Lower lobe of right lung (tissue), 2 donors: ENCODE results near the gene CDH23. TPM values are rescaled to one million over a fixed set of nuclear protein-coding genes. Genes with fewer than 3 reads are reported as not detected.

Experiments
- ATAC-seq, 2 donors: fragments of 200-7000 bp; cut with Tn5 transposase; one replicate each; pipeline ENCODE4 v1.9.1; 2020 to 2022; ENCODE audit warnings: mild to moderate bottlenecking in 2 of 2, moderate library complexity in 2 of 2
- DNase-seq: peaks from one replicate; pipeline ENCODE4 v3.0.0-alpha.2; 2020
- H3K27ac ChIP-seq: fragments of 200-600 bp; one replicate; pipeline ENCODE4 v1.8.0; 2022
- H3K27me3 ChIP-seq: fragments of 200-600 bp; one replicate; pipeline ENCODE4 v1.8.0; 2022; ENCODE audit warnings: low read depth
- H3K36me3 ChIP-seq: fragments of 200-600 bp; one replicate; pipeline ENCODE4 v1.8.0; 2022; ENCODE audit warnings: mild to moderate bottlenecking
- H3K4me1 ChIP-seq: fragments of 200-600 bp; one replicate; pipeline ENCODE4 v1.8.0; 2022
- H3K4me3 ChIP-seq: fragments of 200-600 bp; one replicate; pipeline ENCODE4 v1.8.0; 2022; ENCODE audit warnings: mild to moderate bottlenecking
- H3K9me3 ChIP-seq: fragments of 200-600 bp; one replicate; pipeline ENCODE4 v1.8.0; 2022
- CTCF ChIP-seq: fragments of 200-600 bp; IDR thresholded peaks from one replicate; pipeline ENCODE4 v1.8.0; 2022; ENCODE audit warnings: antibody characterized with exemption, mild to moderate bottlenecking
- intact Hi-C: fragments of 100-400 bp; cut with DNase I; formaldehyde crosslinking; loops from one replicate; pipeline ENCODE4 v1.11.0; 2022
- total RNA-seq: library from RNA; stranded (reverse); fragmentation: NEBNext Ultra II Directional; extraction: Animal tissue kit (Norgen Biotek cat#: 25700); gene quantifications from one replicate; pipeline ENCODE4 v1.2.1, GENCODE V29; 2021
- donor health status: DM: no; HTN: yes; CAD: no; lungs with severe emphysema.

CDH23 gene
- total RNA-seq, 1 donor from 2014 or later = 9.4 TPM

- DNase-seq = peak; percentile 86
- peaks cover 82% of the 10 kb centered on the region for H3K4me1 ChIP-seq
- H3K9me3 ChIP-seq = no peaks in the 10 kb centered on the region
- H3K4me3 ChIP-seq = no peak overlapping the region
- H3K36me3 ChIP-seq = peaks cover 42% of the 10 kb centered on the region
- peak; percentile 17 for TF ChIP-seq CTCF
- peak; percentile 58 to 79 for ATAC-seq
- H3K27me3 ChIP-seq = no peaks in the 10 kb centered on the region
- peak overlapping the region; percentile 80 for H3K27ac ChIP-seq
- intact Hi-C loops = no loop called here
These were observed 352.0 kb downstream of the CDH23 start for GRCh38 chr10:71748671-71749191.

- TF ChIP-seq CTCF = no peak
- Histone ChIP-seq H3K4me1 (peaks cover 88% of the 10 kb centered on the region), H3K27me3 (no peaks in the 10 kb centered on the region), H3K9me3 (no peaks in the 10 kb centered on the region), H3K27ac (peak overlapping the region; percentile 80), H3K36me3 (peaks cover 49% of the 10 kb centered on the region), H3K4me3 (no peak overlapping the region)
- ATAC-seq = no peak
- DNase-seq = no peak
- intact Hi-C loops = no loop called here
These were observed 352.7 kb downstream of the CDH23 start for GRCh38 chr10:71749396-71749795.

- H3K36me3 ChIP-seq = peaks cover 58% of the 10 kb centered on the region
- no peak for ATAC-seq
- peaks cover 93% of the 10 kb centered on the region for H3K4me1 ChIP-seq
- intact Hi-C loops = no loop called here
- H3K27me3 ChIP-seq = no peaks in the 10 kb centered on the region
- no peak for TF ChIP-seq CTCF
- H3K9me3 ChIP-seq = no peaks in the 10 kb centered on the region
- peak overlapping the region; percentile 80 for H3K27ac ChIP-seq
- no peak overlapping the region for H3K4me3 ChIP-seq
- no peak for DNase-seq
These were observed 353.6 kb downstream of the CDH23 start for GRCh38 chr10:71750124-71750841.

- ATAC-seq (no peak), DNase-seq (no peak)
- Histone ChIP-seq H3K36me3 (peaks cover 58% of the 10 kb centered on the region), H3K27me3 (no peaks in the 10 kb centered on the region), H3K4me1 (peaks cover 93% of the 10 kb centered on the region), H3K9me3 (no peaks in the 10 kb centered on the region), H3K27ac (peak overlapping the region; percentile 80), H3K4me3 (no peak overlapping the region)
- no peak for TF ChIP-seq CTCF
- intact Hi-C loops = no loop called here
These were observed 354.3 kb downstream of the CDH23 start for GRCh38 chr10:71750986-71751385.

GRCh38 chr10:71751515-71752224 lies 354.9 kb downstream of the CDH23 start:
- peaks cover 58% of the 10 kb centered on the region for H3K36me3 ChIP-seq
- no peak for TF ChIP-seq CTCF
- no peaks in the 10 kb centered on the region for H3K27me3 ChIP-seq
- peaks cover 93% of the 10 kb centered on the region for H3K4me1 ChIP-seq
- DNase-seq = no peak
- ATAC-seq = no peak
- H3K27ac ChIP-seq = peak overlapping the region; percentile 80
- no peak overlapping the region for H3K4me3 ChIP-seq
- intact Hi-C loops = no loop called here
- H3K9me3 ChIP-seq = no peaks in the 10 kb centered on the region
